ENCODE measurements around the gene OR52E4. TPM values are rescaled to one million over a fixed set of nuclear protein-coding genes. Genes with fewer than 3 reads are reported as not detected.

The OR52E4 gene
- total RNA-seq, result not detected in 2 replicates

DNA sequence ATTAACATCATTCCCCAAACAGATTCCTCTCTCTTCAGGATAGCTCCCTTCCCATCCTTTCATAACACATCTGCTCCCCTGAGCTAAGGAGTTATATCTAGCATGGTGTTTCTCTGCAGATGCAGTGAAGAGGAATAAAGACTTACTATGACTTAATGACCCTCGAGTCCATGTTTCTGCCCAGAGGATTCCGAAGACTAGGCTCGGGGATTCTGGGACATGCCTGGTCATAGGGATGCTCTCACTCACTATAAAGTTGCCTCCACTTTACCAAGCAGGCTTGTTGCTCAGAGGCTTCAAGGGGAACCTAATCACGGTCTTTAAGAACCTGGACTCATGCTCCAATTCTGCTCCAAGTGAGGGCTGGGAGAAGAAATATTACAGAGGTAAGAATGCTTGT lies at the start of gene OR52E4:
Gene OR52E4, plus strand, starts transcription at position 301 of the 400 bp plus-strand sequence. CDS start 3,664 bp downstream, outside the sequence.

DNA sequence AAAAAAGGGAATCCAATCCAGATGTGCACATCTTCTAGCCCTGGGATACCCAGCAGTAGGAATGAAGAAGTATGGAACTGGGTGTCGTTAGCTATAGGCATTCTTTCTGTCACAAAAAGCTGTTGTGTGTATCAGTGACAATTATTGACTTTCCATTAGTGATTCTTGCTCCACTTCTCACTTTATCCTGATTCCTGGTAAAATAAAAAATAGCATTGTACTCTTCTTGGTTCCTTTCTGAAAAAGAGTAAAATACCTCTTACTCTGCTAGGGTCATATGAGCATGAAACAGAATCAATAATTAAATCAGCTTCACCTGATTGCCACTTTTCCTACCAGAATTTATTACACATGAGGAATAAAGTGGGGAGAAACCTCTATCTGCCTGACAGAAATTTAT lies 38.6 kb upstream of the OR52E4 start, which contains the start of gene OR52E6:
Gene OR52E6, minus strand, starts transcription at position 101 of the 400 bp plus-strand sequence. Its CDS starts 0 bp downstream, at position 101.

DNA sequence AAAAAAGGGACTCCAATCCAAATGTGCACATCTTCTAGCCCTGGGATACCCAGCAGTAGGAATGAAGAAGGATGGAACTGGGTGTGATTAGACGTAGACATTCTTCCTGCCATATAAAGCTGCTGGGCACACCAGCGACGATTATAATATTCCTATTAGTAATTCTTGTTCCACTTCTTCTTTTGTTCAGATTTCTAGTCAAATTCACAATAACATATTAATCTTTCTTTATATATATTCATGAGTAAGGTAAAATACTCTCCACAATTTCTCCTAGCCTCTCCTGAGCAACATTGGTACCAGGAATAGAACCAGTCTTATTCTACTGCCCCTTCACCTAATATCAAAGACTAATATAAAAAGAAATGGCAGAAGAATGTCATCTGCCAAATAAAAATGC lies 22.8 kb upstream of the OR52E4 start, which contains the start of gene OR52E8:
Gene OR52E8, minus strand, starts transcription at position 101 of the 400 bp plus-strand sequence. Its CDS starts 0 bp downstream, at position 101.

DNA sequence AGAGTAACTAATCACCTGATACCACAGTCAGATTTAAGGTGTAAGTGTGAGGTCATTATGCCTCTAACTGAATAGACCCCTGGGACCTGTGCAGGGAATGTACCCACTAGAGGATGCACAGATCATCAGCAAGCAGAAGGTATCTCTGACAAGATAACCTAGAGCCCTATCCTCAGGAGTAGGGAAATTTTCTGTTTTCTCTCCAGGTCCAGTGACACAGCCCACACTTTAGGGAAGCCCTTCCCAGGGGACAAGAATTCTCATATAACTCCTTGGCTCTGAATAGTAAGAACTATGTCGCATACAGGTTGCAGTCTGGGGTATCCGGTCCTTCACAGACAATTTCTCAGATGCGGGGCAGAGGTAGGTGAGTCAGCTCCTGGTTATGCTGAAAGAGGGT lies 12.5 kb downstream of the OR52E4 start, which contains the start of gene OR52E5:
Gene OR52E5, plus strand, starts transcription at position 301 of the 400 bp plus-strand sequence. CDS start 7,569 bp downstream, outside the sequence.

Other genes with a start within 250 kb of the OR52E4 start
- gene TRIM5, start 195.6 kb upstream of the OR52E4 start, total RNA-seq, result 48.6 and 116 TPM in 2 replicates
- gene TRIM22, start 190.8 kb upstream of the OR52E4 start, total RNA-seq, result 96.0 and 226 TPM in 2 replicates
- gene OR56B1, start 144.2 kb upstream of the OR52E4 start, total RNA-seq, result not detected in 2 replicates
- gene OR52N4, start 126.4 kb upstream of the OR52E4 start, total RNA-seq, result not detected in 2 replicates
- gene OR52N5, start 97.3 kb upstream of the OR52E4 start, total RNA-seq, result not detected in 2 replicates
- gene OR52N1, start 89.4 kb upstream of the OR52E4 start, total RNA-seq, result not detected in 2 replicates
- not detected in 2 replicates for gene OR52N2, start 71.7 kb upstream of the OR52E4 start, total RNA-seq
- gene OR52E6, start 38.7 kb upstream of the OR52E4 start, total RNA-seq, result not detected in 2 replicates
- gene OR52E8, start 22.9 kb upstream of the OR52E4 start, total RNA-seq, result not detected in 2 replicates
- gene OR52E5, start 12.6 kb downstream of the OR52E4 start, total RNA-seq, result not detected in 2 replicates
- gene OR56A3, start 61.6 kb downstream of the OR52E4 start, total RNA-seq, result not detected in 2 replicates
- gene OR56A5, start 87.9 kb downstream of the OR52E4 start, total RNA-seq, result not detected in 2 replicates
- not detected in 2 replicates for gene OR52L1, start 106.4 kb downstream of the OR52E4 start, total RNA-seq
- gene OR56A4, start 126.3 kb downstream of the OR52E4 start, total RNA-seq, result not detected in 2 replicates
- gene OR56A1, start 150.1 kb downstream of the OR52E4 start, total RNA-seq, result not detected in 2 replicates
- not detected in 2 replicates for gene OR56B4, start 227.1 kb downstream of the OR52E4 start, total RNA-seq